Lower leg skin (tissue), 3 donors: ENCODE results near the gene PSMB9.

Experiments
- POLR2A ChIP-seq, 2 donors: fragments of 450-650 bp; IDR thresholded peaks; one replicate each; pipeline ENCODE4 v1.6.1; 2016 to 2017; ENCODE audit warnings: antibody characterized with exemption in 2 of 2, mild to moderate bottlenecking in 1 of 2, moderate library complexity in 1 of 2
- TF ChIP-seq, protein P1 (sequence below), 3 donors: fragments of 450-650 bp; IDR thresholded peaks; one replicate each; pipeline ENCODE4 v1.5.1; 2016; ENCODE audit warnings: antibody characterized with exemption in 3 of 3, mild to moderate bottlenecking in 3 of 3, moderate library complexity in 2 of 3

DNA sequence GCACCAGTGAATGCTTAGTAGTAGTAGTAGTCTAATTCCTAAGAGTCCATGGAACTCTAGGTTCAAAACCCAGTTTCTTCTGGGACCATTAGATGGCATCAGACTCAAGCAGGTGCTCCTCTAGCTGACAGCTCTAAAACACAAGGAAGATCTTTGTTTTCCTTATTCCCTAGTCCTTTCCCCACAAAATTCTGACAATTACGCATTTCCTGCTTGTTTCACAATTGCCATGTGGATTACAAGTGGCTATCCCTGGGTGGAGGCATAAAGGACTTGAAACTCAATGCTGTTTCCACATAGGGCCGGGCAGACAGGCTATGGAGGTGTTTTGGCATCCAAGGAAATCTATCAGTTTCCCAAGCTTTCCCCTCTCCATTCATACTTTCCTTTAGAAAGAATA, 28.0 kb upstream of the PSMB9 start:
- TF ChIP-seq, protein P1, sequence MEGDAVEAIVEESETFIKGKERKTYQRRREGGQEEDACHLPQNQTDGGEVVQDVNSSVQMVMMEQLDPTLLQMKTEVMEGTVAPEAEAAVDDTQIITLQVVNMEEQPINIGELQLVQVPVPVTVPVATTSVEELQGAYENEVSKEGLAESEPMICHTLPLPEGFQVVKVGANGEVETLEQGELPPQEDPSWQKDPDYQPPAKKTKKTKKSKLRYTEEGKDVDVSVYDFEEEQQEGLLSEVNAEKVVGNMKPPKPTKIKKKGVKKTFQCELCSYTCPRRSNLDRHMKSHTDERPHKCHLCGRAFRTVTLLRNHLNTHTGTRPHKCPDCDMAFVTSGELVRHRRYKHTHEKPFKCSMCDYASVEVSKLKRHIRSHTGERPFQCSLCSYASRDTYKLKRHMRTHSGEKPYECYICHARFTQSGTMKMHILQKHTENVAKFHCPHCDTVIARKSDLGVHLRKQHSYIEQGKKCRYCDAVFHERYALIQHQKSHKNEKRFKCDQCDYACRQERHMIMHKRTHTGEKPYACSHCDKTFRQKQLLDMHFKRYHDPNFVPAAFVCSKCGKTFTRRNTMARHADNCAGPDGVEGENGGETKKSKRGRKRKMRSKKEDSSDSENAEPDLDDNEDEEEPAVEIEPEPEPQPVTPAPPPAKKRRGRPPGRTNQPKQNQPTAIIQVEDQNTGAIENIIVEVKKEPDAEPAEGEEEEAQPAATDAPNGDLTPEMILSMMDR (IDR thresholded peaks at IDR 0.05), result no peak
- TF ChIP-seq POLR2A (IDR thresholded peaks at IDR 0.05), result no peak
